ENCODE measurements around the gene MTF2. TPM values are rescaled to one million over a fixed set of nuclear protein-coding genes. Genes with fewer than 3 reads are reported as not detected.

The MTF2 gene
- total RNA-seq, result 15.2 and 20.4 TPM in 2 replicates

GRCh38 chr1:93078986-93079654, at the start of gene MTF2:
Gene MTF2 (plus strand): TSS chr1:93079283. CDS start chr1:93079527, 244 bp downstream.

GRCh38 chr1:93179886-93180722, 101.0 kb downstream of the MTF2 start, which contains the start of gene TMED5:
Gene TMED5 (minus strand): TSS chr1:93180413. CDS start chr1:93180242, 171 bp downstream.

GRCh38 chr1:93180723-93181613, 101.9 kb downstream of the MTF2 start, which contains the start of gene CCDC18:
Gene CCDC18 (plus strand): TSS chr1:93180724. CDS start chr1:93183362, 2,638 bp downstream.

Other genes with a start within 250 kb of the MTF2 start
- gene RPL5, start 247.2 kb upstream of the MTF2 start, total RNA-seq, result 1,376 and 1,693 TPM in 2 replicates
- gene DIPK1A, start 117.8 kb upstream of the MTF2 start, total RNA-seq, result 12.4 and 13.2 TPM in 2 replicates
- gene TMED5, start 101.1 kb downstream of the MTF2 start, total RNA-seq, result 44.4 and 44.5 TPM in 2 replicates
- gene CCDC18, start 101.4 kb downstream of the MTF2 start, total RNA-seq, result 6.0 and 6.8 TPM in 2 replicates

Data from airway epithelial cell (primary cell).